Right lobe of liver (tissue), 4 donors: ENCODE measurements around the gene CPB2.

Experiments
- POLR2A ChIP-seq: fragments of 450-650 bp; IDR thresholded peaks from one replicate; pipeline ENCODE4 v1.6.1; 2017; ENCODE audit warnings: antibody characterized with exemption, mild to moderate bottlenecking
- TF ChIP-seq, protein P1 (sequence below), 4 donors: fragments of 200-600 bp in 3 of 4; fragments of 450-650 bp in 1 of 4; IDR thresholded peaks; one replicate each; pipeline versions ENCODE4 v1.5.1 to v1.8.0; 2016 to 2022; ENCODE audit warnings: antibody characterized with exemption in 4 of 4, mild to moderate bottlenecking in 2 of 4
- donor health status: DM: no; HTN: no; CAD: no.
- donor health status: DM: no; HTN: no; CAD: no.
- donor health status: DM: no; HTN: yes; CAD: no.

DNA sequence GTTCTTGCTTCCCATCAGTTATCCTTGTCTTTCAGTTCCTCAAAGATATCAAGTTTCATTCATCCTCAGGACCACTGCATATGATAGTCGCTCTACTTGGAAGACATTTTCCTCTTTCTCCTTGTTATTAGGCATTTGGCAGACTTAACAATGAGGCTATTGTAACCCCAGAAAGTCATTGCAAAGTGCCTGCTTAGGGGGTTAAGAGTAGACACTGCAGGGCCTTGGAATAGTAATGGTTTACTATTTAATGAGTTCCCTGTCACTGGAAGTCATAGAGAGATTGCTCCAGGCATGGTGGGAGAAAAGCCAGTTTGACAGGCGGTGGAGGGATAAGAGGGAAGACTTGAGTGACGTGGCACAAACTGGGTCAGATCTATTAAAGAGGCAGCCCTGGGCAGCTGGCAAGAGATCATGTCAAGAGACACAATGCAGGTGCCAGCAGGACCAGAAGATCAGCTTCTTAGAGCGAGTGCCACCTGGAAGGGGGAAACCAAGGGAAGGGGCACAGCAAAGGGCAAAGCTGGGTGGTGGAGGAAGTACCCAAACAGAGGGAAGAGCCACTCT lies 16.8 kb upstream of the CPB2 start:
- peak; percentile 37 for TF ChIP-seq POLR2A
- TF ChIP-seq, protein P1, sequence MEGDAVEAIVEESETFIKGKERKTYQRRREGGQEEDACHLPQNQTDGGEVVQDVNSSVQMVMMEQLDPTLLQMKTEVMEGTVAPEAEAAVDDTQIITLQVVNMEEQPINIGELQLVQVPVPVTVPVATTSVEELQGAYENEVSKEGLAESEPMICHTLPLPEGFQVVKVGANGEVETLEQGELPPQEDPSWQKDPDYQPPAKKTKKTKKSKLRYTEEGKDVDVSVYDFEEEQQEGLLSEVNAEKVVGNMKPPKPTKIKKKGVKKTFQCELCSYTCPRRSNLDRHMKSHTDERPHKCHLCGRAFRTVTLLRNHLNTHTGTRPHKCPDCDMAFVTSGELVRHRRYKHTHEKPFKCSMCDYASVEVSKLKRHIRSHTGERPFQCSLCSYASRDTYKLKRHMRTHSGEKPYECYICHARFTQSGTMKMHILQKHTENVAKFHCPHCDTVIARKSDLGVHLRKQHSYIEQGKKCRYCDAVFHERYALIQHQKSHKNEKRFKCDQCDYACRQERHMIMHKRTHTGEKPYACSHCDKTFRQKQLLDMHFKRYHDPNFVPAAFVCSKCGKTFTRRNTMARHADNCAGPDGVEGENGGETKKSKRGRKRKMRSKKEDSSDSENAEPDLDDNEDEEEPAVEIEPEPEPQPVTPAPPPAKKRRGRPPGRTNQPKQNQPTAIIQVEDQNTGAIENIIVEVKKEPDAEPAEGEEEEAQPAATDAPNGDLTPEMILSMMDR (IDR thresholded peaks at IDR 0.05) = no peak
